OCI-LY1 (cell line): ENCODE results near the gene PCNX3.
"Not testable (repeated sequence)": the region's sequence is repeated elsewhere in the genome, so short reads cannot be mapped to it uniquely, and the experiment has no call there.

Source experiments
- H2AFZ ChIP-seq: fragments of 200-600 bp; sonication (generic), shearing (Covaris generic); 2 replicates; pipeline ENCODE4 v1.6.0; 2014; ENCODE audit warnings: antibody characterized with exemption, mild to moderate bottlenecking, low read length
- H3F3A ChIP-seq: fragments of 200-600 bp; sonication (generic), shearing (Covaris generic); 2 replicates; pipeline ENCODE4 v1.6.0; 2014; ENCODE audit warnings: mild to moderate bottlenecking, antibody characterized with exemption, low read length, moderate library complexity; ENCODE audit not compliant: insufficient read depth
- H3K27ac ChIP-seq: fragments of 200-600 bp; sonication (generic); 2 replicates; pipeline ENCODE4 v1.5.1; 2014; ENCODE audit warnings: low read length, mixed run types, mild to moderate bottlenecking, low read depth; ENCODE audit not compliant: poor library complexity, severe bottlenecking
- H3K27me3 ChIP-seq: fragments of 200-600 bp; sonication (generic); 2 replicates; pipeline ENCODE4 v1.6.0; 2014; ENCODE audit warnings: antibody characterized with exemption, mild to moderate bottlenecking, low read length, moderate library complexity; ENCODE audit not compliant: insufficient read depth
- H3K36me3 ChIP-seq: fragments of 200-600 bp; sonication (generic); 2 replicates; pipeline ENCODE4 v1.6.1; 2014; ENCODE audit warnings: mild to moderate bottlenecking, antibody characterized with exemption, low read length, moderate library complexity, mixed read lengths; ENCODE audit not compliant: insufficient read depth
- H3K4me1 ChIP-seq: fragments of 200-600 bp; sonication (generic); 2 replicates; pipeline ENCODE4 v1.5.1; 2014; ENCODE audit warnings: mild to moderate bottlenecking, low read length, moderate library complexity; ENCODE audit not compliant: insufficient read depth, severe bottlenecking
- H3K4me2 ChIP-seq: fragments of 200-600 bp; sonication (generic), shearing (Covaris generic); 2 replicates; pipeline ENCODE4 v1.6.1; 2014; ENCODE audit warnings: low read length
- H3K4me3 ChIP-seq: fragments of 200-600 bp; sonication (generic); 2 replicates; pipeline ENCODE4 v1.5.1; 2014; ENCODE audit warnings: low read length, low read depth, mild to moderate bottlenecking, mixed read lengths; ENCODE audit not compliant: poor library complexity, severe bottlenecking
- H3K79me2 ChIP-seq: fragments of 200-600 bp; shearing (Covaris generic); 2 replicates; pipeline ENCODE4 v1.6.1; 2016; ENCODE audit warnings: mixed run types, low read length, mixed read lengths; ENCODE audit not compliant: insufficient read depth
- H3K9ac ChIP-seq: fragments of 200-600 bp; sonication (generic), shearing (Covaris generic); 2 replicates; pipeline ENCODE4 v1.6.1; 2014; ENCODE audit warnings: mild to moderate bottlenecking, low read length, mixed read lengths
- H3K9me2 ChIP-seq: fragments of 200-600 bp; sonication (generic), shearing (Covaris generic); 2 replicates; pipeline ENCODE4 v1.6.1; 2014; ENCODE audit warnings: low read depth, mild to moderate bottlenecking, low read length, mixed read lengths
- H3K9me3 ChIP-seq: fragments of 200-600 bp; shearing (Covaris generic); 2 replicates; pipeline ENCODE4 v1.6.1; 2014; ENCODE audit warnings: low read length, mixed read lengths
- H4K20me1 ChIP-seq: fragments of 200-600 bp; sonication (generic), shearing (Covaris generic); 2 replicates; pipeline ENCODE4 v1.6.0; 2016; ENCODE audit warnings: mild to moderate bottlenecking, low read length; ENCODE audit not compliant: insufficient read depth
- CTCF ChIP-seq: fragments of 200-600 bp; sonication (generic), shearing (Covaris generic); IDR thresholded peaks from 2 replicates; pipeline ENCODE4 v1.5.1; 2017; ENCODE audit warnings: mild to moderate bottlenecking, antibody characterized with exemption, low read length, moderate library complexity, mixed read lengths
- EZH2 ChIP-seq: fragments of 200-600 bp; sonication (generic), shearing (Covaris generic); IDR thresholded peaks from 2 replicates; pipeline ENCODE4 v1.8.0; 2017; ENCODE audit warnings: borderline replicate concordance, mixed run types, mild to moderate bottlenecking, antibody characterized with exemption, low read length, moderate library complexity, mixed read lengths

The PCNX3 gene

DNA sequence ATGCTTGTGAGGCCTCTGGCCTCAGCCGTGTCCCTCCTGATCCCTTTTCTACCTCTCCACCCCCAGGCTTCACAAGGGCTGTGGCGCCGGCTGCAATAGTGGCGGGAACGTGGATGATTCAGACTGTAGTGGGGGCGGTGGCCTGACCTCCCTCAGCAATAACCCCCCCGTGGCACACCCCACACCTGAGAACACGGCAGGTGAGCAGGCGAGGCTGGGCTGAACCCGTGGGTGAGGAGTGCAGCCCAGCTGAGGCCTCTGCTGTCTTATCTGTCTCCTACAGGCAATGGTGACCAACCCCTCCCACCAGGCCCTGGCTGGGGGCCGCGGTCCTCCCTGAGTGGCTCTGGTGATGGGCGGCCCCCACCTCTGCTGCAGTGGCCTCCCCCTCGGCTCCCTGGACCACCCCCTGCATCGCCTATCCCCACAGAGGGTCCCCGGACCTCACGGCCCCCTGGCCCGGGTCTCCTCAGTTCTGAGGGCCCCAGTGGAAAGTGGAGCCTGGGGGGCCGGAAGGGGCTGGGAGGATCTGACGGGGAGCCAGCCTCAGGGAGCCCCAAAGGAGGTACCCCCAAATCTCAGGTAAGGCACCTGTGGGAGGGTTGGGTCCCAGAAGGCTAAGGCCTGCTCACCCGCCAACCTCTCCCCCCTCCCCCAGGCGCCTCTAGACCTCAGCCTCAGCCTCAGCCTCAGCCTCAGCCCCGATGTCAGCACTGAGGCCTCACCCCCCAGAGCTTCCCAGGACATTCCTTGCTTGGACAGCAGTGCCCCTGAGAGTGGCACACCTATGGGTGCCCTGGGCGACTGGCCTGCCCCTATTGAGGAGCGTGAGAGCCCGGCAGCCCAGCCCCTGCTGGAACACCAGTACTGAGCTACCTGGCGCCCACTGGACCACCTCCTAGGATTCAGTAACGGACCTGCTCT lies 20.8 kb downstream of the PCNX3 start:
- Histone ChIP-seq H3K9me3 (no peaks in the 10 kb centered on the region), H3K4me2 (no peak overlapping the region), H3K4me1 (peaks cover 33% of the 10 kb centered on the region), H3K27ac (no peak overlapping the region), H4K20me1 (no peaks in the 10 kb centered on the region), H3K4me3 (no peak overlapping the region), H3K9ac (no peak overlapping the region), H3K27me3 (no peaks in the 10 kb centered on the region), H3F3A (no peaks in the 10 kb centered on the region), H3K9me2 (no peaks in the 10 kb centered on the region), H3K79me2 (no peaks in the 10 kb centered on the region), H2AFZ (no peak overlapping the region), H3K36me3 (peaks cover 45% of the 10 kb centered on the region)
- TF ChIP-seq EZH2 (no peak), CTCF (no peak)

- H3K9ac ChIP-seq: no peak overlapping the region; the same call in 1 of the 2 replicates
- H3K4me2 ChIP-seq: no peak overlapping the region
Measured at GRCh38 chr11:65637032-65637557, 21.5 kb downstream of the PCNX3 start.

GRCh38 chr11:65637794-65638419 lies 22.3 kb downstream of the PCNX3 start, which contains the start of gene SIPA1:
Gene SIPA1 (plus strand): TSS chr11:65638101. CDS start chr11:65640922, 2,821 bp downstream.
- Histone ChIP-seq H3F3A (no peaks in the 10 kb centered on the region), H3K9ac (peak within 1 kb of the TSS; percentile 95), H3K4me1 (peaks cover 37% of the 10 kb centered on the region), H3K4me2 (peak within 1 kb of the TSS; percentile 93), H3K27me3 (no peaks in the 10 kb centered on the region), H3K9me2 (no peaks in the 10 kb centered on the region), H3K4me3 (peak within 1 kb of the TSS; percentile 88), H3K79me2 (no peaks in the 10 kb centered on the region), H3K36me3 (peaks cover 49% of the 10 kb centered on the region), H2AFZ (no peak within 1 kb of the TSS), H3K9me3 (no peaks in the 10 kb centered on the region), H3K27ac (peak within 1 kb of the TSS; percentile 97), H4K20me1 (no peaks in the 10 kb centered on the region)
- TF ChIP-seq CTCF (peak; percentile 15; the same call in 1 of the 2 replicates), EZH2 (no peak)

More at GRCh38 chr11:65637032-65637557, 21.5 kb downstream of the PCNX3 start:
- Histone ChIP-seq H3K9me3 (no peaks in the 10 kb centered on the region), H3K79me2 (no peaks in the 10 kb centered on the region), H3K27me3 (no peaks in the 10 kb centered on the region), H3K27ac (peak overlapping the region; percentile 73), H3K36me3 (peaks cover 44% of the 10 kb centered on the region), H3K9me2 (no peaks in the 10 kb centered on the region), H3K4me3 (no peak overlapping the region), H3F3A (no peaks in the 10 kb centered on the region), H2AFZ (no peak overlapping the region), H3K4me1 (peaks cover 37% of the 10 kb centered on the region), H4K20me1 (no peaks in the 10 kb centered on the region)
- TF ChIP-seq CTCF (no peak), EZH2 (no peak)

DNA sequence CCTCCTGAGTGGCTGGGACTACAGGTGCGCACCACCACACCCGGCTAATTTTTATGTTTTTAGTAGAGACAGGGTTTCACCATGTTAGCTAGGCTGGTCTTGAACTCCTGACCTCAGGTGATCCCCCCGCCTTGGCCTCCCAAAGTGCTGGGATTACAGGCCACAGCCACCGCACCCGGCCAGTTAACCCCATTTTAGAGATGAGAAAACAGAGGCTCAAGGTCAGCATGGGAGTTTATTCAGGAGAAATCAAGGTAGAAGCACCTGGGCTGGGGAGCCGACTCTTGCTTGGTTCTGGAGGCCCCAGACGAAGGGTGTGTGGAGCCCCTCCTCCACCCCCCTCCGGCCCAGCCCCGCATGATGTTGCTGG lies 23.6 kb downstream of the PCNX3 start:
- peak overlapping the region; percentile 95; the same call in 1 of the 2 replicates for H3K9ac ChIP-seq
- not testable (repeated sequence) for H2AFZ ChIP-seq, H3K27me3 ChIP-seq, H3K9me3 ChIP-seq, H3K9me2 ChIP-seq, H4K20me1 ChIP-seq, H3F3A ChIP-seq, H3K79me2 ChIP-seq
- peaks cover 37% of the 10 kb centered on the region for H3K4me1 ChIP-seq
- peak overlapping the region; percentile 93 for H3K4me2 ChIP-seq
- H3K27ac ChIP-seq: peak overlapping the region; percentile 97
- peak overlapping the region; percentile 88 for H3K4me3 ChIP-seq
- H3K36me3 ChIP-seq: peaks cover 49% of the 10 kb centered on the region
